Retinal pigment epithelial cell (primary cell): ENCODE data around the gene LRRC56.

Experiments used
- DNase-seq: peaks from one replicate; pipeline ENCODE4 v3.0.0-alpha.2; 2010; ENCODE audit warnings: low read depth
- H3K4me3 ChIP-seq: 2 replicates; pipeline ENCODE4 v1.5.1; 2011; ENCODE audit warnings: mild to moderate bottlenecking, low read length, control low read depth, moderate library complexity
- TF ChIP-seq, protein P1 (sequence below): conservative IDR thresholded peaks from 2 replicates; pipeline ENCODE4 v1.5.1; 2011; ENCODE audit warnings: low read depth, low read length, control low read depth, inconsistent platforms

Gene LRRC56

DNA sequence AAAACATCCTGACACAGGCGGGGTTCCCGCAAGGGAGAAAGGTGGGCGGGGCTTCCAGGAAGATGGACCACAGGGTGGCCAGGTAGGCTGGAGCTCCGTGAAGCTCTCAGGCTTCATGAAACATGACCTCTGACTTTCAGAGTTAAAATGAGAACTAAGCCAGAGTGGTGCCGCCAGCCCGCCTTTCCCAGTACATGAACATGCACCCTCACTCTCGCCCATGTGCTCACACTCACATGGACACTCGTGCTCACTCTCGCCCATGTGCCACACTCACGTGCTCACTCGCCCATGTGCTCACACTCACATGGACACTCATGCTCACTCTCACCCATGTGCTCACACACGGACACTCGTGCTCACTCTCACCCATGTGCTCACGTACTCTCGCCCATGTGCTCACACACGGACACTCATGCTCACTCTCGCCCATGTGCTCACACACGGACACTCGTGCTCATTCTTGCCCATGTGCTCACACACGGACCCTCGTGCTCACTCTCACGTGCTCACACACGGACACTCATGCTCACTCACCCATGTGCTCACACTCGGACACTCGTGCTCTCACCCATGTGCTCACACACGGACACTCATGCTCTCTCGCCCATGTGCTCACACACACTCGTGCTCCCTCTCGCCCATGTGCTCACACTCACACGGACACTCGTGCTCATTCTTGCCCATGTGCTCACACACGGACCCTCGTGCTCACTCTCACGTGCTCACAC, 40.3 kb upstream of the LRRC56 start:
- no peak for DNase-seq
- TF ChIP-seq, protein P1, sequence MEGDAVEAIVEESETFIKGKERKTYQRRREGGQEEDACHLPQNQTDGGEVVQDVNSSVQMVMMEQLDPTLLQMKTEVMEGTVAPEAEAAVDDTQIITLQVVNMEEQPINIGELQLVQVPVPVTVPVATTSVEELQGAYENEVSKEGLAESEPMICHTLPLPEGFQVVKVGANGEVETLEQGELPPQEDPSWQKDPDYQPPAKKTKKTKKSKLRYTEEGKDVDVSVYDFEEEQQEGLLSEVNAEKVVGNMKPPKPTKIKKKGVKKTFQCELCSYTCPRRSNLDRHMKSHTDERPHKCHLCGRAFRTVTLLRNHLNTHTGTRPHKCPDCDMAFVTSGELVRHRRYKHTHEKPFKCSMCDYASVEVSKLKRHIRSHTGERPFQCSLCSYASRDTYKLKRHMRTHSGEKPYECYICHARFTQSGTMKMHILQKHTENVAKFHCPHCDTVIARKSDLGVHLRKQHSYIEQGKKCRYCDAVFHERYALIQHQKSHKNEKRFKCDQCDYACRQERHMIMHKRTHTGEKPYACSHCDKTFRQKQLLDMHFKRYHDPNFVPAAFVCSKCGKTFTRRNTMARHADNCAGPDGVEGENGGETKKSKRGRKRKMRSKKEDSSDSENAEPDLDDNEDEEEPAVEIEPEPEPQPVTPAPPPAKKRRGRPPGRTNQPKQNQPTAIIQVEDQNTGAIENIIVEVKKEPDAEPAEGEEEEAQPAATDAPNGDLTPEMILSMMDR: no peak
- H3K4me3 ChIP-seq: no peak overlapping the region

- H3K4me3 ChIP-seq: no peak overlapping the region
- no peak for DNase-seq
- TF ChIP-seq, protein P1: no peak
Observed at GRCh38 chr11:497565-498296, 39.6 kb upstream of the LRRC56 start.

GRCh38 chr11:498297-499181, 38.8 kb upstream of the LRRC56 start:
- H3K4me3 ChIP-seq: no peak overlapping the region
- TF ChIP-seq, protein P1: no peak
- DNase-seq: no peak

- no peak for DNase-seq
- H3K4me3 ChIP-seq: no peak overlapping the region
- TF ChIP-seq, protein P1: no peak
Observed at GRCh38 chr11:499201-500076, 37.9 kb upstream of the LRRC56 start.

GRCh38 chr11:501001-501682, 36.2 kb upstream of the LRRC56 start:
- no peak overlapping the region for H3K4me3 ChIP-seq
- TF ChIP-seq, protein P1: no peak
- no peak for DNase-seq

GRCh38 chr11:501683-502287, 35.5 kb upstream of the LRRC56 start:
- DNase-seq: no peak
- TF ChIP-seq, protein P1: no peak
- H3K4me3 ChIP-seq: no peak overlapping the region
